ENCODE data around the gene STX7.
"Not testable (repeated sequence)": the region's sequence is repeated elsewhere in the genome, so short reads cannot be mapped to it uniquely, and the experiment has no call there.

The STX7 gene, protein sequence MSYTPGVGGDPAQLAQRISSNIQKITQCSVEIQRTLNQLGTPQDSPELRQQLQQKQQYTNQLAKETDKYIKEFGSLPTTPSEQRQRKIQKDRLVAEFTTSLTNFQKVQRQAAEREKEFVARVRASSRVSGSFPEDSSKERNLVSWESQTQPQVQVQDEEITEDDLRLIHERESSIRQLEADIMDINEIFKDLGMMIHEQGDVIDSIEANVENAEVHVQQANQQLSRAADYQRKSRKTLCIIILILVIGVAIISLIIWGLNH

DNA sequence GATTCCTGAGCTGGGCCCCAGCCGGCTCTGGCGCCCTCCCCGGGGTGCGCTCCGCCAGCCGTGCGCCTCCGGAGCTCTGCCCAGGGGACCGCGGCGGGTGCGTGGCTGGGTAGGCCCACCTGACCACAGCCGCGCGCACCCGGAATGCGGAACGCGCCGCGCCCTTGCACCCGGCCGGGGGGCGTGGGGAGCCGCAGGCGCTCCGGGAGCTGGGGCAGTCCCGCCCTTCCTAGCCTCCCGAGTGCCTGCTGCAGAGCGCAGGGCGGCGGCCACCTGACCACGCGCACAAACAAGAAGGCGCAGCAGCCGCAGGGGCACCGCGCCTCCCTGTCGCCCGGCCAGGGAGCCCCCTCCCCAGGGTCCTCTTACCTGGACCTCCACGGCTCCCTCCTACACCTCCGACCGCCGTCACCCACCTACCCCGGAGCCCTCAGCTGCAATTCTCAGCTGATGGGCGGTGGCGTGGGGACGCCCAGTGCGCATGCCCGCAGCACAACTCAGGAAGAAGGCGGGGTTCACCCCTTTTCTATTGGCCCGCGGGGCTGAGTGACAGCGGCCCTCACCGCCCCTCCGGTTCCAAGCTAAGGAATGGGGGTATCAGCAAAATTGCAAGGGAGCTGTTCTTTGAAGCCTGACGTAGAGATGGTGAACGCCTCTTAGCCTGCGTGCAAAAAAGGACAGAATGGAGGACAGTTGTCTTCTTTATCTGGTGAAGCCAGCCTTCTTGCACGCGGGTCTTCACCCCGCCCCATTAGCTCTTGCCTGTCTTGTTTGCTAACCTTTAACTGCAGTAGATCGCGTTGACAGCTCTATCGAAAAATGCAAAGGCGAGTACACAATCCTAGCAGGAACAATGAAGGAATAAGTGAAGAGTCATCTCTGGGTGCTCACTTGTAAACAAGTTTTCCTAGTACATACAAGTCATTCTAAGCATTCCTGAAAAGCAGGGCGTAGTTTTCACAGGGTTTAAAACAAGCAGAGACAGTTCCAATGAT lies at the start of gene STX7:
STX7 (minus strand) TSS at position 479 of the 995 bp plus-strand sequence. CDS start 9,586 bp downstream, outside the sequence.
- Histone ChIP-seq H3K4me3 (ENCODE audit: low read length) (peak within 1 kb of the TSS; percentile 97), H3K36me3 (ENCODE audit: control insufficient read depth, insufficient read depth, low read length) (no peaks in the 10 kb centered on the region), H3K9ac (ENCODE audit: low read length) (peak within 1 kb of the TSS; percentile 56), H3K27ac (ENCODE audit: low read depth, low read length) (peak within 1 kb of the TSS; percentile 76), H3K27me3 (ENCODE audit: control insufficient read depth, insufficient read depth, low read length) (no peaks in the 10 kb centered on the region), H3K4me1 (ENCODE audit: control insufficient read depth, insufficient read depth, low read length) (peaks cover 3% of the 10 kb centered on the region)

- H3K4me1 ChIP-seq (ENCODE audit: control insufficient read depth, insufficient read depth, low read length): not testable (repeated sequence)
These were observed 47.2 kb upstream of the STX7 start for GRCh38 chr6:132560087-132560486.

DNA sequence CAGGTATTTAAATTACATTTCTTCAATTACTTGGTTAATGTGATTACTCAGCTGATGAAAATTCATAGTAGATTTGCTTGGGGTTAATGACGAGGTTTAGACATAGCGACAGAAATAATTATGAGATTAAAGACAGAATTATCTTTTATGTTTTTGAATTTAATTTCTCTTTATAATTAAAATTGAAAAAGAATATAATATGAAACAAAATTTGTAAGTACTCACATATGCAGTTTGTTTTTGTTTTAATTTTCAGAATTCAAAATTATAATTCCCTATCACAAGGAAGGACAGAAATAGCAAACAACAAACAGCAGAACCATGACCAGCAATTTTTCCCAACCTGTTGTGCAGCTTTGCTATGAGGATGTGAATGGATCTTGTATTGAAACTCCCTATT lies 39.5 kb upstream of the STX7 start, which contains the start of gene TAAR8:
TAAR8 (plus strand) TSS at position 301 of the 400 bp plus-strand sequence; CDS start at position 322, 21 bp downstream.
- no peak within 1 kb of the TSS for H3K27ac ChIP-seq (ENCODE audit: low read depth, low read length)
- H3K4me1 ChIP-seq (ENCODE audit: control insufficient read depth, insufficient read depth, low read length): no peaks in the 10 kb centered on the region
- H3K27me3 ChIP-seq (ENCODE audit: control insufficient read depth, insufficient read depth, low read length): peaks cover 4% of the 10 kb centered on the region
- H3K9ac ChIP-seq (ENCODE audit: low read length): no peak within 1 kb of the TSS
- H3K4me3 ChIP-seq (ENCODE audit: low read length): no peak within 1 kb of the TSS
- H3K36me3 ChIP-seq (ENCODE audit: control insufficient read depth, insufficient read depth, low read length): no peaks in the 10 kb centered on the region

More at GRCh38 chr6:132560087-132560486, 47.2 kb upstream of the STX7 start:
- not testable (repeated sequence) for H3K27ac ChIP-seq (ENCODE audit: low read depth, low read length); H3K9ac ChIP-seq (ENCODE audit: low read length); H3K27me3 ChIP-seq (ENCODE audit: control insufficient read depth, insufficient read depth, low read length); H3K36me3 ChIP-seq (ENCODE audit: control insufficient read depth, insufficient read depth, low read length); H3K4me3 ChIP-seq (ENCODE audit: low read length)

- Histone ChIP-seq H3K9ac (ENCODE audit: low read length) (no peak overlapping the region), H3K36me3 (ENCODE audit: control insufficient read depth, insufficient read depth, low read length) (no peaks in the 10 kb centered on the region), H3K4me1 (ENCODE audit: control insufficient read depth, insufficient read depth, low read length) (no peaks in the 10 kb centered on the region), H3K27ac (ENCODE audit: low read depth, low read length) (no peak overlapping the region), H3K27me3 (ENCODE audit: control insufficient read depth, insufficient read depth, low read length) (peaks cover 3% of the 10 kb centered on the region), H3K4me3 (ENCODE audit: low read length) (no peak overlapping the region)
These were observed 38.3 kb upstream of the STX7 start for GRCh38 chr6:132551214-132551613.

- Histone ChIP-seq H3K4me1 (ENCODE audit: control insufficient read depth, insufficient read depth, low read length) (no peaks in the 10 kb centered on the region), H3K27ac (ENCODE audit: low read depth, low read length) (no peak overlapping the region), H3K27me3 (ENCODE audit: control insufficient read depth, insufficient read depth, low read length) (peaks cover 2% of the 10 kb centered on the region), H3K9ac (ENCODE audit: low read length) (no peak overlapping the region), H3K4me3 (ENCODE audit: low read length) (no peak overlapping the region), H3K36me3 (ENCODE audit: control insufficient read depth, insufficient read depth, low read length) (no peaks in the 10 kb centered on the region)
These were observed 36.0 kb upstream of the STX7 start for GRCh38 chr6:132548746-132549463.

GRCh38 chr6:132544826-132545225 lies 31.9 kb upstream of the STX7 start:
- Histone ChIP-seq H3K27ac (ENCODE audit: low read depth, low read length) (no peak overlapping the region), H3K36me3 (ENCODE audit: control insufficient read depth, insufficient read depth, low read length) (no peaks in the 10 kb centered on the region), H3K4me1 (ENCODE audit: control insufficient read depth, insufficient read depth, low read length) (no peaks in the 10 kb centered on the region), H3K9ac (ENCODE audit: low read length) (no peak overlapping the region), H3K4me3 (ENCODE audit: low read length) (no peak overlapping the region), H3K27me3 (ENCODE audit: control insufficient read depth, insufficient read depth, low read length) (no peaks in the 10 kb centered on the region)

GRCh38 chr6:132537977-132538376 lies 25.1 kb upstream of the STX7 start, which contains the start of gene TAAR9:
Gene TAAR9 (plus strand): TSS chr6:132538277. CDS start chr6:132538290, 13 bp downstream.
- Histone ChIP-seq H3K36me3 (ENCODE audit: control insufficient read depth, insufficient read depth, low read length) (no peaks in the 10 kb centered on the region), H3K4me3 (ENCODE audit: low read length) (no peak within 1 kb of the TSS), H3K27ac (ENCODE audit: low read depth, low read length) (no peak within 1 kb of the TSS), H3K9ac (ENCODE audit: low read length) (no peak within 1 kb of the TSS), H3K4me1 (ENCODE audit: control insufficient read depth, insufficient read depth, low read length) (no peaks in the 10 kb centered on the region), H3K27me3 (ENCODE audit: control insufficient read depth, insufficient read depth, low read length) (no peaks in the 10 kb centered on the region)

DNA sequence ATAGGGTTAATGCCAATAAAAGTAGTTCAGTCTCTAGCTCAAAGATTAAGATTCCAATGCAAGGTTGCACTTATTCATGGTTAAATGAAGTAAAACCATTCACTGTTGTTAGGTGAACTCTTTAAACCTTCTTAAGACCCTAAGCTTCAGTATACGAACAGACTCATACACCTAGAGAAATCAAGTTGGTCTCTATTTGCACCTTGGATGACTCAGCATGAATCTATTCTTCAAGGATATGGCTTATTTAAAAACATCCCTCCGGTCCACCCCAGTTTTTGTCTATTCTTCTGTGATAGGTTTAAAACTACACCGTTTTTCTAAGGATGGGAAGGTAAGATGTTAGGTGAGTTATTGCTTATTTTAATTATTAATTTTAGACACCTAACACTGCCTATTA lies 24.2 kb upstream of the STX7 start:
- Histone ChIP-seq H3K36me3 (ENCODE audit: control insufficient read depth, insufficient read depth, low read length) (no peaks in the 10 kb centered on the region), H3K27ac (ENCODE audit: low read depth, low read length) (no peak overlapping the region), H3K4me3 (ENCODE audit: low read length) (no peak overlapping the region), H3K27me3 (ENCODE audit: control insufficient read depth, insufficient read depth, low read length) (no peaks in the 10 kb centered on the region), H3K9ac (ENCODE audit: low read length) (no peak overlapping the region), H3K4me1 (ENCODE audit: control insufficient read depth, insufficient read depth, low read length) (no peaks in the 10 kb centered on the region)

DNA sequence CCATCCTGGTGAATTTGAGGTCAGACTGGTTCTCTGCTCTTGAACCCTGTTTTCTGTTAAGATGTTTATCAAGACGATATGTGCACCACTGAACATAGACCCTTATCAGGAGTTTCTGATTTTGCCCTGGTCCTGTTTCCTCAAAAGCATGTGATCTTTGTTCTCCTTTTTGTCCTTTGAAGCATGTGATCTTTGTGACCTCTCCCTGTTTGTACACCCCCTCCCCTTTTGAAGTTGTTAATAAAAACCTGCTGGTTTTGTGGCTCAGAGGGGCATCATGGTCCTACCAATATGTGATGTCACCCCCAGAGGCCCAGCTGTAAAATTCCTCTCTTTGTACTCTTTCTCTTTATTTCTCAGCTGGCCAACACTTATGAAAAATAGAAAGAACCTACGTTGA lies 21.6 kb upstream of the STX7 start:
- not testable (repeated sequence) for H3K4me1 ChIP-seq (ENCODE audit: control insufficient read depth, insufficient read depth, low read length); H3K36me3 ChIP-seq (ENCODE audit: control insufficient read depth, insufficient read depth, low read length)

GRCh38 chr6:132530293-132530974 lies 17.5 kb upstream of the STX7 start:
- Histone ChIP-seq H3K36me3 (ENCODE audit: control insufficient read depth, insufficient read depth, low read length) (no peaks in the 10 kb centered on the region), H3K27me3 (ENCODE audit: control insufficient read depth, insufficient read depth, low read length) (no peaks in the 10 kb centered on the region), H3K4me3 (ENCODE audit: low read length) (peak overlapping the region; percentile 14), H3K27ac (ENCODE audit: low read depth, low read length) (no peak overlapping the region), H3K4me1 (ENCODE audit: control insufficient read depth, insufficient read depth, low read length) (no peaks in the 10 kb centered on the region), H3K9ac (ENCODE audit: low read length) (no peak overlapping the region)

More for the DNA sequence above, 21.6 kb upstream of the STX7 start:
- not testable (repeated sequence) for H3K4me3 ChIP-seq (ENCODE audit: low read length); H3K27ac ChIP-seq (ENCODE audit: low read depth, low read length); H3K27me3 ChIP-seq (ENCODE audit: control insufficient read depth, insufficient read depth, low read length); H3K9ac ChIP-seq (ENCODE audit: low read length)

DNA sequence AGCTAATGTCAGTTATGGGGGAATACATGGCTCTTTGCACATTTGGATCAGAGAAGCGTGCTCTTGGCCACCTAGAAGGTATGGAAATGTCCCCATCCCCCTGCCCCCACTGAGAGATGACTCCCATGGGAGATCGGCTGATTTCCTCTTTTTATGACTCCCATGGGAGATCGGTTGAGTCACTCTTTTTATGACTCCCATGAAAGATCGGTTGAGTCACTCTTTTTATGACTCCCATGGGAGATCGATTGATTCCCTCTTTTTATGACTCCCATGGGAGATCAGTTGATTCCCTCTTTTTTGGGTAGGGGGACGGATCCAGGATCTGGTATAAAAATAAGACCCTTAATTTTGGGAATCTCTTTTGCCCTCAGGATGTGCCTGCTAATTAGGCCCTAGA lies 14.9 kb upstream of the STX7 start:
- Histone ChIP-seq H3K27me3 (ENCODE audit: control insufficient read depth, insufficient read depth, low read length) (no peaks in the 10 kb centered on the region), H3K4me3 (ENCODE audit: low read length) (no peak overlapping the region), H3K4me1 (ENCODE audit: control insufficient read depth, insufficient read depth, low read length) (no peaks in the 10 kb centered on the region), H3K36me3 (ENCODE audit: control insufficient read depth, insufficient read depth, low read length) (no peaks in the 10 kb centered on the region), H3K27ac (ENCODE audit: low read depth, low read length) (no peak overlapping the region), H3K9ac (ENCODE audit: low read length) (no peak overlapping the region)
